ENCODE measurements around the gene AAK1. TPM values are rescaled to one million over a fixed set of nuclear protein-coding genes. Genes with fewer than 3 reads are reported as not detected.

Gene AAK1
- total RNA-seq, 1 experiment from 2014 or later = 35.6 TPM

DNA sequence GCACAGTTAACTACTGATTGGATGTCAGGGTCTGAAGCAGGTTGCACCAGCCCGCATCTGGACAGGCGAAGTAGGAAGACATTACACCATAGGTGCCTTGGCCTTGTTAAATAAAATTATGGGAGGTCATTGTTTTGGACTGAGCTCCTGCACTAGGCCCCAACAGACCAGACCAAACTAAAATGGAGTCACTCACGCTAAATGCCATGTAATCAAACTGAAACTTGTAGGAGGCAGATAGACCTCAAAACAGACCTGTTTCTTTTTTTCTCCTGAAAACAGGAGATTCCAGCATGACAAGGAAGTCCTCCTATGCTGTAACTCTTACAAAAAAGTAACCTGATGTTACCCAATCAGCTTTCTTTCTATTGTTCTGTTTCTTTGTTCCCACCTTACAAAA, 190.9 kb downstream of the AAK1 start:
- Mint-ChIP-seq H3K36me3 (peaks cover 3% of the 10 kb centered on the region), H3K27ac (no peak overlapping the region), H3K4me3 (no peak overlapping the region), H3K4me1 (peaks cover 47% of the 10 kb centered on the region), H3K27me3 (ENCODE audit: low read depth) (peaks cover 5% of the 10 kb centered on the region; the same call in 1 of the 2 replicates), H3K9me3 (peaks cover 3% of the 10 kb centered on the region)
- CTCF ChIA-PET = interaction anchor here (1.3 to 1.7 kb wide), 2 partner anchors 16 to 77 kb away, joined by 3 to 7 read pairs; partner anchors contain the start of gene NFU1
- POLR2A ChIA-PET = interaction anchor here (1.4 kb wide), 1 partner anchor 15 kb away, joined by 3 read pairs; no protein-coding TSS in a partner anchor
- ATAC-seq (no peak), DNase-seq (ENCODE audit: low spot score) (no peak)
- TF ChIP-seq ZNF671 (CRISPR knock-in tag; IDR thresholded peaks at IDR 0.05) (no peak), ATF1 (CRISPR knock-in tag; IDR thresholded peaks at IDR 0.05) (no peak), ZNF396 (CRISPR knock-in tag; IDR thresholded peaks at IDR 0.05; ENCODE audit: borderline replicate concordance) (no peak), NFYB (CRISPR knock-in tag; conservative IDR thresholded peaks at IDR 0.05; ENCODE audit: low read depth) (no peak), GRHL2 (CRISPR knock-in tag; IDR thresholded peaks at IDR 0.05; ENCODE audit: insufficient replicate concordance, severe bottlenecking) (no peak), ETV6 (CRISPR knock-in tag; IDR thresholded peaks at IDR 0.05) (no peak), TEAD4 (CRISPR knock-in tag; IDR thresholded peaks at IDR 0.05) (no peak), KAT7 (CRISPR knock-in tag; IDR thresholded peaks at IDR 0.05; ENCODE audit: borderline replicate concordance) (no peak), GTF2I (CRISPR knock-in tag; conservative IDR thresholded peaks at IDR 0.05) (no peak), TCF7 (CRISPR knock-in tag; IDR thresholded peaks at IDR 0.05; ENCODE audit: low read depth) (no peak), ESRRA (CRISPR knock-in tag; IDR thresholded peaks at IDR 0.05; ENCODE audit: borderline replicate concordance) (no peak), AR (CRISPR knock-in tag; IDR thresholded peaks at IDR 0.05) (no peak)

DNA sequence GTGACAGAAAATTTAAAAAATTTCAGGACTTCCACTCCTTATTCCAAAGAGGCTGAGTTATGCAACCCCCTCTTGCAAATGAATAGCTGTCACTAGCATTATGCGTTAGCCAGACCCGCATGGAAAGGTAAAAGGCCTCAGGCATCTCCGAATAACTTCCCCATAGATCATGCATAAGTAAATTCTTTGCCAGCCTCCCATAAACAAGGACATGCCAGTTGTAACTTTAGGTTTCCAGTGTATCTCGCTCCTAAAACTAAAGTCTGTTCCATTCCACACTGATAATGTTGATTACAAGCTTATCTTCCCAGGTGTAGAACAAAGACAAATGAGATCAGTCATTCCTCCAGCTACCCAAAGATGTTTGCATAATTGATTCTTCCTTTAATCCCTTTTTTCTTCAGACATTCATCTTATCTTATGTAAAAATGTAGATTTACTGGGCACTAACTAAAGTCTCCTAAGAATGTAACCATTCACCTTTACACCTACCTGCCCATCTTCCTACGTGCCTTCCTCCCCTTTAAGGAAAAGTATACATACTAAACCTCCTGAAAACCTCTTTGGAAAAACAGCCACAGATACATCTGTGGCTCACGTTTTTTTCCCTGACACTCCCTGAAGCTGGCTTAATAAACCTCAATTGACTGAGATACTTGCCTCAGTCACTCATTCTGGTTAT, 192.7 kb downstream of the AAK1 start:
- Mint-ChIP-seq H3K4me1 (peaks cover 47% of the 10 kb centered on the region), H3K9me3 (peaks cover 12% of the 10 kb centered on the region), H3K27ac (peak overlapping the region; percentile 75), H3K4me3 (peak overlapping the region; percentile 39), H3K36me3 (peaks cover 10% of the 10 kb centered on the region), H3K27me3 (ENCODE audit: low read depth) (peaks cover 9% of the 10 kb centered on the region)
- DNase-seq (ENCODE audit: low spot score) (no peak), ATAC-seq (peak; percentile 70)
- 0 out of 2 replicates have a peak, but pooled peaks have one; percentile 30 for TF ChIP-seq SP1 (CRISPR knock-in tag; conservative IDR thresholded peaks at IDR 0.05)
- TF ChIP-seq AR (CRISPR knock-in tag; IDR thresholded peaks at IDR 0.05) = no peak
- CTCF ChIA-PET = interaction anchor here (0.6 to 0.9 kb wide), 2 partner anchors 14 to 272 kb away, joined by 3 to 5 read pairs; partner anchors contain the start of gene NFU1
- POLR2A ChIA-PET = no interaction called here

GRCh38 chr2:69449906-69450305, 193.6 kb downstream of the AAK1 start:
- no peak overlapping the region for H3K27ac Mint-ChIP-seq
- CTCF ChIA-PET = no interaction called here
- peaks cover 46% of the 10 kb centered on the region for H3K4me1 Mint-ChIP-seq
- H3K9me3 Mint-ChIP-seq = peaks cover 12% of the 10 kb centered on the region
- H3K27me3 Mint-ChIP-seq (ENCODE audit: low read depth) = peaks cover 9% of the 10 kb centered on the region
- no peak overlapping the region for H3K4me3 Mint-ChIP-seq
- POLR2A ChIA-PET = no interaction called here
- H3K36me3 Mint-ChIP-seq = peaks cover 10% of the 10 kb centered on the region
- DNase-seq (ENCODE audit: low spot score) (no peak), ATAC-seq (no peak)
- TF ChIP-seq RELA (CRISPR knock-in tag; IDR thresholded peaks at IDR 0.05; ENCODE audit: borderline replicate concordance) = no peak
- TF ChIP-seq ZNF232 (CRISPR knock-in tag; IDR thresholded peaks at IDR 0.05) = no peak
- no peak for TF ChIP-seq HMGXB4 (CRISPR knock-in tag; IDR thresholded peaks at IDR 0.05)
- TF ChIP-seq GABPB1 (CRISPR knock-in tag; IDR thresholded peaks at IDR 0.05) = no peak
- no peak for TF ChIP-seq FOXJ3 (CRISPR knock-in tag; IDR thresholded peaks at IDR 0.05; ENCODE audit: borderline replicate concordance)
- no peak for TF ChIP-seq E2F4 (CRISPR knock-in tag; IDR thresholded peaks at IDR 0.05; ENCODE audit: borderline replicate concordance, low read depth)
- no peak for TF ChIP-seq ZNF423 (CRISPR knock-in tag; IDR thresholded peaks at IDR 0.05)
- TF ChIP-seq NR3C1 (CRISPR knock-in tag; conservative IDR thresholded peaks at IDR 0.05; ENCODE audit: low read depth) = no peak
